Measurements from ENCODE around the gene TNFRSF6B. TPM values are rescaled to one million over a fixed set of nuclear protein-coding genes. Genes with fewer than 3 reads are reported as not detected.

The TNFRSF6B gene
- total RNA-seq, 2 experiments from 2014 or later, result 1.0 TPM; not detected in 1

DNA sequence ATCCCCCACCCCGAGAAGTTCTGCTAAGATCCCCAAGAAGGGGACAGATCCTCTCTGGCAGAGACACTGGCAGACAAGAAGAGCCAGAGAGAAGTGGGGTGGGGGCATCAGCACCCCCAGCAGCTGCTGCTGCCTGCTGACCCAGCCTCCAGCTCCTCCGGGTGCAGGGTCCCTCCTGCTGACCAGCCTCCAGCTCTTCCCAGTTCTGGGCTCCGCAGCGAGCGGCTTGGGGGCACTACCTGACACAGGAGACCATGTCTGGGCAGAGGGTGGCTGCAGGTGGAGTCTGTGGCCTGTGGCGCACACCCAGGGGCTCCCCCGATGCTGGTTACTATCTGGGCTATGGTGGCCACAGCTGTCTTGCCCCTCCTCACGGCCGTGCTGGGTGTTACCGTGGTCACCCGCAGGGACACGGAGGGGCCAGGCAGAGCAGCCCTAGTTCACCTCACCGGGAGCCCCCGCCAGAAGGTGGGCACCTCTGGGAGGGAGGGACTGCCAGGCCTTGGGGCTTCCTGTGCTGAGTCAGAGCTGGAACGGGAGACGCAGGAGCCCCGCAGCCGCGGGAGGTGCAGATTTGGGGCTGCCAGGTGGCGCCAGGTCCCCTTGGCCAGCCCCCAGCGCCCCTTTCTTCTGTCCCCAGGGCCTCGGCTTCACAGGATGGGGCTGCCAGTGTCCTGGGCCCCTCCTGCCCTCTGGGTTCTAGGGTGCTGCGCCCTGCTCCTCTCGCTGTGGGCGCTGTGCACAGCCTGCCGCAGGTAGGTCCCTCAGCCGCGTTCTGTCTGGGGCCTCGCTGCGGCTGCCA lies 40.6 kb downstream of the TNFRSF6B start:
- CTCF ChIA-PET, result interaction anchor here (0.8 to 4.2 kb wide), 13 partner anchors 9 to 549 kb away, joined by 3 to 27 read pairs (median 5); partner anchors contain the start of genes ARFRP1, PTK6, RTEL1 and ZGPAT
- Mint-ChIP-seq H3K4me3 (peak overlapping the region; percentile 87), H3K27me3 (no peaks in the 10 kb centered on the region), H3K27ac (peak overlapping the region; percentile 88), H3K4me1 (peaks cover 28% of the 10 kb centered on the region), H3K36me3 (ENCODE audit: low read depth) (peaks cover 30% of the 10 kb centered on the region), H3K9me3 (no peaks in the 10 kb centered on the region)
- POLR2A ChIA-PET, result no interaction called here
- DNase-seq, result peak; percentile 69

DNA sequence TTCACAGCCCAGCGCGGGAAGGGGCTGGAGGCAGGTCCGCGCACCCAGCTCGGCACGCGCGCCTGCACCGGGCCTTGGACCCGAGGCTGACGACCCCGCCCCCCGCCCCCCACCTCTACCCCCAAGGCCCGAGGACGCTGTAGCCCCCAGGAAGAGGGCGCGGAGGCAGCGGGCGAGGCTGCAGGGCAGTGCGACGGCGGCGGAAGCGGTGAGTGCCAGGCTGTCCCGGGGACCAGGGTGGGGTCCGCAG lies 41.2 kb downstream of the TNFRSF6B start:
- no peak for DNase-seq
- Mint-ChIP-seq H3K27me3 (no peaks in the 10 kb centered on the region), H3K27ac (peak overlapping the region; percentile 88), H3K9me3 (no peaks in the 10 kb centered on the region), H3K4me3 (peak overlapping the region; percentile 87), H3K36me3 (ENCODE audit: low read depth) (peaks cover 30% of the 10 kb centered on the region), H3K4me1 (peaks cover 28% of the 10 kb centered on the region)
- CTCF ChIA-PET, result interaction anchor here (1.0 to 4.2 kb wide), 4 partner anchors 13 to 548 kb away, joined by 3 to 27 read pairs (median 3); partner anchors contain the start of gene RTEL1
- POLR2A ChIA-PET, result no interaction called here

DNA sequence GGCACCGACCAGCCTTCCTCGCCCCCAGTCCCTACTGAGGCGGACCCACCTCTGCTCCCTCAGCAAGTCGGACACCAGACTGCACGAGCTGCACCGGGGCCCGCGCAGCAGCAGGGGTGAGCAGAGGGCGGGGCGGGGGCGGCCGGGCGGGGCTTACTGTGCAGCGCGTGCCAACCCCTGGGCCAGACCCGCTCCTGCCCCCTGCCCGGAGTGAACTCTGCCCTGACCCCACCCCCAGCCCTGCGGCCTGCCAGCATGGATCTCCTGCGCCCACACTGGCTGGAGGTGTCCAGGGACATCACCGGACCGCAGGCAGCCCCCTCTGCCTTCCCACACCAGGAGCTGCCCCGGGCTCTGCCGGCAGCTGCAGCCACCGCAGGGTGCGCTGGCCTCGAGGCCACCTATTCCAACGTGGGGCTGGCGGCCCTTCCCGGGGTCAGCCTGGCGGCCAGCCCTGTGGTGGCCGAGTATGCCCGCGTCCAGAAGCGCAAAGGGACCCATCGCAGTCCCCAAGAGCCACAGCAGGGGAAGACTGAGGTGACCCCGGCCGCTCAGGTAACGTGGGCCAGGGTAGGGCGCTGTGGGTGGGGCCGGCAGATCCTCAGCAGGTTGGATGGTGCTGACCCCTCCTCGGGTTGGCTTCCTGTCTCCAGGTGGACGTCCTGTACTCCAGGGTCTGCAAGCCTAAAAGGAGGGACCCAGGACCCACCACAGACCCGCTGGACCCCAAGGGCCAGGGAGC lies 41.7 kb downstream of the TNFRSF6B start:
- H3K9me3 Mint-ChIP-seq, result no peaks in the 10 kb centered on the region
- ChIA-PET CTCF (interaction anchor here (1.0 to 4.2 kb wide), 3 partner anchors 12 to 548 kb away, joined by 3 to 27 read pairs (median 3); no protein-coding TSS in a partner anchor), POLR2A (no interaction called here)
- H3K4me1 Mint-ChIP-seq, result peaks cover 28% of the 10 kb centered on the region
- no peaks in the 10 kb centered on the region for H3K27me3 Mint-ChIP-seq
- DNase-seq, result peak; percentile 40
- H3K4me3 Mint-ChIP-seq, result peak overlapping the region; percentile 87
- peak overlapping the region; percentile 25 for H3K27ac Mint-ChIP-seq
- peaks cover 31% of the 10 kb centered on the region for H3K36me3 Mint-ChIP-seq (ENCODE audit: low read depth)

DNA sequence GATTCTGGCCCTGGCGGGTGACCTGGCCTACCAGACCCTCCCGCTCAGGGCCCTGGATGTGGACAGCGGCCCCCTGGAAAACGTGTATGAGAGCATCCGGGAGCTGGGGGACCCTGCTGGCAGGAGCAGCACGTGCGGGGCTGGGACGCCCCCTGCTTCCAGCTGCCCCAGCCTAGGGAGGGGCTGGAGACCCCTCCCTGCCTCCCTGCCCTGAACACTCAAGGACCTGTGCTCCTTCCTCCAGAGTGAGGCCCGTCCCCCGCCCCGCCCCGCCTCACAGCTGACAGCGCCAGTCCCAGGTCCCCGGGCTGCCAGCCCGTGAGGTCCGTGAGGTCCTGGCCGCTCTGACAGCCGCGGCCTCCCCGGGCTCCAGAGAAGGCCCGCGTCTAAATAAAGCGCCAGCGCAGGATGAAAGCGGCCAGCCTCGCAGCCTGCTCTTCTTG lies 42.3 kb downstream of the TNFRSF6B start:
- H3K9me3 Mint-ChIP-seq, result no peaks in the 10 kb centered on the region
- ChIA-PET CTCF (interaction anchor here (1.1 to 4.2 kb wide), 3 partner anchors 12 to 26 kb away, joined by 3 to 27 read pairs (median 4); no protein-coding TSS in a partner anchor), POLR2A (interaction anchor here (0.9 to 1.0 kb wide), 2 partner anchors 11 to 300 kb away, joined by 3 read pairs; no protein-coding TSS in a partner anchor)
- DNase-seq, result peak; percentile 42
- H3K4me1 Mint-ChIP-seq, result peaks cover 23% of the 10 kb centered on the region
- peak overlapping the region; percentile 25 for H3K27ac Mint-ChIP-seq
- H3K27me3 Mint-ChIP-seq, result no peaks in the 10 kb centered on the region
- peak overlapping the region; percentile 87 for H3K4me3 Mint-ChIP-seq
- H3K36me3 Mint-ChIP-seq (ENCODE audit: low read depth), result peaks cover 30% of the 10 kb centered on the region

DNA sequence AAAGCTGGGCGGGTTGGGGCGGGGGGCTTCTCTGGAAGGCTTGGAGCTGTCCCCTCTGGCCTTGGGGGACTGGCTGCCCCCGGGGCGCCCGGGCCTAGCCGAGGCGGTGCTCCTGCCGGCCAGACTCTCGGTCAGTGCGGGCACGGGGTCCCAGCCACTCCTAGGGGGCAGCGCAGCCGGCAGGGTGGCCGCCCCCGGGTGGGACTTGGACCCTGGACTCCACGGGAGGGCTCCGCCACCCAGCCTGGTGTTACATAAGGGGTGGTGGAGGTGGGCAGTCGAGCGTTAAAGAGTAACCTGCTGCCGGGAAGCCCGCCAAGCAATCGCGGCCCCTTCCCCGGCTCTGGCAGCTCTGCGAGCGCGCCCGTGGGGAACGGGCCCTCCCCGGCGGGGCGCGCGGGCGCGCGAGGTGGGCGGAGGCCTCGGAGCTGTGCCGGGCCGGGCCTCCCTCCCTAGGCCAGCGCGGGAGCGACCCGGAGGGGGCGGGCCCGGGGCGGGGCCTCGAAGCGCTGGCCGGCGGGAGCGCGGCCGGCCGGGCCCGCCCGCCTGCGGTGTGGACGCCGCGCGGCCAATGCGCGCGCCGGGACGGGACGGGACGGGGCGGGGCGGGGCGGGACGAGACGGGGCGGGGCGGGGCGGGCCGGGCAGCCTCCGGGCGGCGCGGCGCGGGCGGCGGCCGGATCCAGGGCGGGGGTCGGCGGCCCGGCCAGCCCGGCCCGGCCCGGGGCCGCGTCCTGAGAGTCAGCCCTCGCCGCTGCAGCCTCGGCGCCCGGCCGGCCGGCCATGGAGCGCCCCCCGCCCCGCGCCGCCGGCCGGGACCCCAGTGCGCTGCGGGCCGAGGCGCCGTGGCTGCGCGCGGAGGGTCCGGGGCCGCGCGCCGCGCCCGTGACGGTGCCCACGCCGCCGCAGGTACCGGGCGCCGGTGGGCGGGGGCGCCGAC lies 42.9 kb downstream of the TNFRSF6B start, which contains the start of gene SLC2A4RG:
Gene SLC2A4RG, plus strand, starts transcription at position 647 of the 940 bp plus-strand sequence. Its CDS starts 137 bp downstream, at position 784.
- H3K9me3 Mint-ChIP-seq, result no peaks in the 10 kb centered on the region
- ChIA-PET POLR2A (interaction anchor here (0.9 to 1.0 kb wide), 2 partner anchors 11 to 299 kb away, joined by 3 read pairs; no protein-coding TSS in a partner anchor), CTCF (interaction anchor here (1.1 to 4.2 kb wide), 2 partner anchors 11 to 25 kb away, joined by 4 to 27 read pairs; no protein-coding TSS in a partner anchor)
- H3K36me3 Mint-ChIP-seq (ENCODE audit: low read depth), result peaks cover 26% of the 10 kb centered on the region
- H3K27me3 Mint-ChIP-seq, result no peaks in the 10 kb centered on the region
- peaks cover 16% of the 10 kb centered on the region for H3K4me1 Mint-ChIP-seq
- peak within 1 kb of the TSS; percentile 87 for H3K4me3 Mint-ChIP-seq
- DNase-seq, result peak; percentile 68
- peak within 1 kb of the TSS; percentile 54 for H3K27ac Mint-ChIP-seq

DNA sequence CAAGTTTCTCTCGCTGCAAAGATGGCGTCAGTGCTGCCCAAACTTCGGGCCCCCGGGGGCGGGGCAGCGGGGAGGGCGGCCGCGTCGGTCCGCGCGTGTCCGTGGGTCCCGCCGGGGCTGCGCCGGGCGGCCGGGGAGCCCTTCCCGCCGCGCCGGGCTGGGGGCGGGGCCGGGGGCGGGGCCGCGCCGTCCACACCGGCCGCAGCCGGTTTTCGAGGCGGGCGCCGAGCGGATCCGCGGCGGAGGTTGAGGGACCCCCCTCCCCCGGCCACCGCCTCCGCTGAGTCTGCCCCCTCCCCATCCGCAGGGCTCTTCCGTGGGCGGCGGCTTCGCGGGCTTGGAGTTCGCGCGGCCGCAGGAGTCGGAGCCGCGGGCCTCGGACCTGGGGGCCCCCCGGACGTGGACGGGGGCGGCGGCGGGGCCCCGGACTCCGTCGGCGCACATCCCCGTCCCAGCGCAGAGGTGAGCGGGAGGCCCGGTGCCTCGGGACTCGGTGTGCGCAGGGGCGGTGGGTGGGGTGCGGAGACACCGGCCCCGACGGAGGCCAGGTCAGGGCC lies 43.7 kb downstream of the TNFRSF6B start:
- H3K27ac Mint-ChIP-seq, result peak overlapping the region; percentile 54
- peak; percentile 63 for DNase-seq
- ChIA-PET POLR2A (interaction anchor here (1.1 kb wide), 1 partner anchor 32 kb away, joined by 4 read pairs; the partner anchor contains the start of genes ARFRP1 and ZGPAT), CTCF (interaction anchor here (0.6 to 1.5 kb wide), 5 partner anchors 11 to 64 kb away, joined by 3 to 5 read pairs (median 4); no protein-coding TSS in a partner anchor)
- peak overlapping the region; percentile 59 for H3K4me3 Mint-ChIP-seq
- no peaks in the 10 kb centered on the region for H3K27me3 Mint-ChIP-seq
- H3K9me3 Mint-ChIP-seq, result no peaks in the 10 kb centered on the region
- peaks cover 23% of the 10 kb centered on the region for H3K36me3 Mint-ChIP-seq (ENCODE audit: low read depth)
- peaks cover 14% of the 10 kb centered on the region for H3K4me1 Mint-ChIP-seq

DNA sequence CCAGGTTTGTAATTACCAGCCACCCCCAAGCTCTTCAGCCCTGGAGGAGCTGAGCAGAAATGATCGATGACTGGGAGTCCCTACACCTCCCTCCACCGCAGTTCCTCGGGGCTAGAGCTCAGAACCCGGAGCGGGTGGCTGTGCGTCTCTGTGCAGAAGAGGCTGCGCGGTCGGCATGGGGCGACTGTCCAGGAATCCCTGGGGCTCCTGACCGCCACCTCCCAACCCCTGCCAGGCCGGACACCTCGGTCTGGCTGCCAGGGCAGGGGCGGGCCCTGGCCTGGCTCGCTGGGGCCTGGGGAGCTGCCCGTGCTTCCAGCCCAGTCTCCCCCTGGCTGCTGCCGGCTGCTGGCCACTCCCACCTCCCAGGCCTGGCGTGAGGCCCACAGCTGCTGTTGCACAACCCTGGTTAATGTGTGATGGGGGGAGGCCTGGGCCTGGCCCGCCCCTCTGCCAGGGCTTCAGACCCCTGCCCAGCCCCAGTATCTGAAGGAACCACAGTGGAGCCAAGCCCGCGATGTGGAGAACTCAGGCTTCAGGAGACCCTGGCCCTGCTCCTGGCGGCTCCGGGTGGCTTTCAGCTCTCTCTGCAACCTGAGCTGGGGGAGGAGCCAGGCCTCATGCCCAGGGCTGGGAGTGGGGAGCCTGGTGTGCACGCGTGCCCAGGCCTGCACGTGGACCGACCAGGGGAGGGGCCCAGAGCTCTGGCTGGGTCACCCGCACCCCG lies 44.3 kb downstream of the TNFRSF6B start:
- DNase-seq, result peak; percentile 42
- peaks cover 7% of the 10 kb centered on the region for H3K4me1 Mint-ChIP-seq
- CTCF ChIA-PET, result interaction anchor here (0.6 to 1.5 kb wide), 6 partner anchors 10 to 64 kb away, joined by 3 to 5 read pairs (median 4); no protein-coding TSS in a partner anchor
- peak overlapping the region; percentile 63 for H3K4me3 Mint-ChIP-seq
- H3K27me3 Mint-ChIP-seq, result no peaks in the 10 kb centered on the region
- H3K9me3 Mint-ChIP-seq, result no peaks in the 10 kb centered on the region
- peaks cover 18% of the 10 kb centered on the region for H3K36me3 Mint-ChIP-seq (ENCODE audit: low read depth)
- H3K27ac Mint-ChIP-seq, result peak overlapping the region; percentile 54
- POLR2A ChIA-PET, result interaction anchor here (1.1 kb wide), 1 partner anchor 33 kb away, joined by 4 read pairs; the partner anchor contains the start of genes ARFRP1 and ZGPAT

DNA sequence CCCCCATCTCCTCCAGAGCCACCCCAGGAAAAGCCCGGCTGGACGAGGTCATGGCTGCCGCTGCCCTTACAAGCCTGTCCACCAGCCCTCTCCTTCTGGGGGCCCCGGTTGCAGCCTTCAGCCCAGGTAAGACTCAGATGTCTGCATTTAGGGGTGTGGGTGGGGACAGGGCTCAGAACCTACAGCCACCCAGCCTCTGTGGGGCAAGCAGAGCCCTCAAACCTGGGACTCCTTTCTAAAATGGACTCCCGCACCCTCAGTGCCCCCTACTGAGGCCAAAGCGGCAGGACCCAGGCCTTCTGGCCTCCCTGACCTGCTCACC lies 44.9 kb downstream of the TNFRSF6B start:
- Mint-ChIP-seq H3K4me3 (peak overlapping the region; percentile 63), H3K36me3 (ENCODE audit: low read depth) (peaks cover 14% of the 10 kb centered on the region), H3K9me3 (no peaks in the 10 kb centered on the region), H3K4me1 (peaks cover 2% of the 10 kb centered on the region), H3K27ac (no peak overlapping the region), H3K27me3 (no peaks in the 10 kb centered on the region)
- ChIA-PET CTCF (interaction anchor here (1.0 to 1.5 kb wide), 3 partner anchors 9 to 17 kb away, joined by 3 to 5 read pairs (median 4); no protein-coding TSS in a partner anchor), POLR2A (no interaction called here)
- DNase-seq, result no peak

DNA sequence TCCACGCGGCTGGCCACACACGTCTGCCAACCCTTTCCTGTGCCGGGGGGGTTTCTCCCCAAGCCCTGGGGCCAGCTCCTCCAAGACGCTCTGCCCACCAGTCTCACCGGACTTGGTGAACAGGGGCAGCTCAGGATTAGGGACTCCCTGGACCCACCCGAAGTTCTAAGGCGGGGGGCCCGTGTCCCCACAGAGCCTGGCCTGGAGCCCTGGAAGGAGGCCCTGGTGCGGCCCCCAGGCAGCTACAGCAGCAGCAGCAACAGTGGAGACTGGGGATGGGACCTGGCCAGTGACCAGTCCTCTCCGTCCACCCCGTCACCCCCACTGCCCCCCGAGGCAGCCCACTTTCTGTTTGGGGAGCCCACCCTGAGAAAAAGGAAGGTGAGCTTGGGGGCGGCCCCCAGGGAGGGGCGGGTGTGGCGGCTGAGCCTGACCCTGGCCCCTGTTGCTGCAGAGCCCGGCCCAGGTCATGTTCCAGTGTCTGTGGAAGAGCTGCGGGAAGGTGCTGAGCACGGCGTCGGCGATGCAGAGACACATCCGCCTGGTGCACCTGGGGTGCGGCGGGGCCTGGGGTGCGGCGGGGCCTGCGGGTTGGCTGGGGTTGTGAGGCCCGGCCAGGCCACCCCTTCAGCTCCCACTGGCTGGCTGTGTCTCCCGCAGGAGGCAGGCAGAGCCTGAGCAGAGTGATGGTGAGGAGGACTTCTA lies 45.4 kb downstream of the TNFRSF6B start:
- ChIA-PET CTCF (interaction anchor here (1.2 to 1.5 kb wide), 3 partner anchors 14 to 16 kb away, joined by 3 to 5 read pairs (median 4); no protein-coding TSS in a partner anchor), POLR2A (no interaction called here)
- no peak for DNase-seq
- Mint-ChIP-seq H3K4me1 (no peaks in the 10 kb centered on the region), H3K4me3 (no peak overlapping the region), H3K27me3 (no peaks in the 10 kb centered on the region), H3K36me3 (ENCODE audit: low read depth) (peaks cover 9% of the 10 kb centered on the region), H3K9me3 (no peaks in the 10 kb centered on the region), H3K27ac (peak overlapping the region; percentile 25)

DNA sequence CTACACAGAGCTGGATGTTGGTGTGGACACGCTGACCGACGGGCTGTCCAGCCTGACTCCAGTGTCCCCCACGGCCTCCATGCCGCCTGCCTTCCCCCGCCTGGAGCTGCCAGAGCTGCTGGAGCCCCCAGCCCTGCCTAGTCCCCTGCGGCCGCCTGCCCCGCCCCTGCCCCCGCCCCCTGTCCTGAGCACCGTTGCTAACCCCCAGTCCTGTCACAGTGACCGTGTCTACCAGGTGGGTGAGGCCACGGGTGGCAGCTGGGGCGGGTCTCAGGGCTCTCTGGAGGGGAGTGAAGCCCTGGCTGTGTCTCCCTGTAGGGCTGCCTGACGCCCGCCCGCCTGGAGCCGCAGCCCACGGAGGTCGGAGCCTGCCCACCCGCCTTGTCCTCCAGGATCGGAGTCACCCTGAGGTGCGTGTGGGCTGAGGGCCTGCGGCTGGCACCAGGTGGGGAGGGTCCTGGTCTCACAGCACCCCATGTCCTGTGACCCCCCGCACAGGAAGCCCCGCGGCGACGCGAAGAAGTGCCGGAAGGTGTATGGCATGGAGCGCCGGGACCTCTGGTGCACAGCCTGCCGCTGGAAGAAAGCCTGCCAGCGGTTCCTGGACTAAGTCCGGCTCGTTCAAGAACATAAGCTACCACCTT lies 46.1 kb downstream of the TNFRSF6B start:
- ChIA-PET POLR2A (no interaction called here), CTCF (interaction anchor here (1.3 to 1.8 kb wide), 2 partner anchors 8 to 15 kb away, joined by 3 to 4 read pairs; no protein-coding TSS in a partner anchor)
- no peaks in the 10 kb centered on the region for H3K27me3 Mint-ChIP-seq
- H3K9me3 Mint-ChIP-seq, result no peaks in the 10 kb centered on the region
- H3K4me3 Mint-ChIP-seq, result no peak overlapping the region
- peaks cover 6% of the 10 kb centered on the region for H3K36me3 Mint-ChIP-seq (ENCODE audit: low read depth)
- DNase-seq, result no peak
- H3K4me1 Mint-ChIP-seq, result no peaks in the 10 kb centered on the region
- no peak overlapping the region for H3K27ac Mint-ChIP-seq

Data from activated CD4-positive, alpha-beta T cell treated with anti-CD3 and anti-CD28 coated beads, Interleukin-2, amount 10 ng/mL, durations not matched to agents 7 days and 5 days (primary cell).